H1 (cell line): Measurements from ENCODE around the gene DRP2. TPM values are rescaled to one million over a fixed set of nuclear protein-coding genes. Genes with fewer than 3 reads are reported as not detected.

Experiments
- KDM5A ChIP-seq: fragments of 200-600 bp; IDR thresholded peaks from 2 replicates; pipeline ENCODE4 v1.7.1; 2012; ENCODE audit warnings: mild to moderate bottlenecking, low read length, inconsistent platforms, mixed read lengths
- POLR2AphosphoS5 ChIP-seq: IDR thresholded peaks from 2 replicates; pipeline ENCODE4 v1.6.1; 2011; ENCODE audit warnings: low read depth, low read length
- RAD21 ChIP-seq, 2 experiments: IDR thresholded peaks in 1 of 2; conservative IDR thresholded peaks in 1 of 2; 2 replicates each; pipeline ENCODE4 v1.6.1; 2011; ENCODE audit warnings: low read depth in 2 of 2, low read length in 2 of 2, improper control_type of control experiment in 1 of 2, inconsistent platforms in 1 of 2, mild to moderate bottlenecking in 1 of 2, moderate library complexity in 1 of 2
- RNF2 ChIP-seq: fragments of 200-900, 300-1000 bp; sonication (generic); IDR thresholded peaks from 2 replicates; pipeline ENCODE4 v1.7.1; 2016; ENCODE audit warnings: borderline replicate concordance, low read depth, mild to moderate bottlenecking, antibody characterized with exemption, low read length; ENCODE audit not compliant: poor library complexity, severe bottlenecking; ENCODE audit errors: missing control alignments
- polyA plus RNA-seq, 7 experiments: library from polyadenylated mRNA; depleted of rRNA in 3 of 7; stranded (reverse) in 5 of 7; unstranded in 2 of 7; fragments of >200 nt in 5 of 7; fragments of 200-250 nt in 2 of 7; gene quantifications; 1 replicate in 5 of 7; 2 replicates in 1 of 7; 4 replicates in 1 of 7; pipeline versions ENCODE4 v1.2.1 to v1.2.3, GENCODE V29; 2011 to 2013; ENCODE audit warnings: missing spikeins in 2 of 7, mixed read lengths in 2 of 7
- total RNA-seq: library from RNA; stranded (reverse); fragmentation: NEBNext Ultra II Directional; extraction: Animal tissue kit (Norgen Biotek cat#: 25700); gene quantifications from 2 replicates; pipeline ENCODE4 v1.2.1, GENCODE V29; 2021

DRP2 gene
- total and polyA plus RNA-seq, 2 of the 8 experiments (the other 6 are each of a cell fraction or from before 2014, with no cell fraction given) = 0.18 to 0.20 TPM

- TF ChIP-seq RAD21 (IDR thresholded peaks at IDR 0.05 in 1 of 2, conservative IDR thresholded peaks at IDR 0.05 in 1 of 2; ENCODE audit: low read depth in 2 of 2, low read length in 2 of 2) = no peak
- no peak for TF ChIP-seq POLR2AphosphoS5
- TF ChIP-seq KDM5A = no peak
- no peak for TF ChIP-seq RNF2
These were observed 24.0 kb upstream of the DRP2 start (continued) for GRCh38 chrX:101195442-101196173.
